DMS53 (cell line): ENCODE measurements around the gene IPP.
"Not testable (repeated sequence)": the region's sequence is repeated elsewhere in the genome, so short reads cannot be mapped to it uniquely, and the experiment has no call there.

Source experiments
- DNase-seq: peaks from one replicate; lab custom pipeline; 2025; lab: John Stamatoyannopoulos, UW

The IPP gene

GRCh38 chr1:45750298-45751038 is at the start of gene IPP:
TSS of gene IPP (minus strand) at chr1:45750653. CDS start at chr1:45746411, 4,242 bp downstream.
- DNase-seq = peak; percentile 99

DNA sequence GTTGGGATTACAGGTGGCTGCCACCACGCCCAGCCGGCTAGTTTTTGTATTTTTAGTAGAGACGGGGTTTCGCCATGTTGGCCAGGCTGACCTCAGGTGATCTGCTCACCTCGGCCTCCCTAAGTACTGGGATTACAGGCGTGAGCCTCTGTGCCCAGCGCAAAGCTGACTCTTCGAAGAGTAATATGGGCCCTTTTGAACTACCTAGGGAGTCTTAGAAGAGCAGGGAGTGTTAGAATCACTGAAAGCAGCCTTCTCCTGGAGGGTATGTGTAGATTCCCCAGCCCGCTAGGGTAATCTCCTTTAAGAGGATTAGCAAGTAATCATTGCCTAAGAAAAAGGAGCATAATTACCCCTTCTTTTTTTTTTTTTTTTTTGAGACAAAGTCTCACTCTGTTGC is 46.5 kb upstream of the IPP start:
- no peak for DNase-seq

DNA sequence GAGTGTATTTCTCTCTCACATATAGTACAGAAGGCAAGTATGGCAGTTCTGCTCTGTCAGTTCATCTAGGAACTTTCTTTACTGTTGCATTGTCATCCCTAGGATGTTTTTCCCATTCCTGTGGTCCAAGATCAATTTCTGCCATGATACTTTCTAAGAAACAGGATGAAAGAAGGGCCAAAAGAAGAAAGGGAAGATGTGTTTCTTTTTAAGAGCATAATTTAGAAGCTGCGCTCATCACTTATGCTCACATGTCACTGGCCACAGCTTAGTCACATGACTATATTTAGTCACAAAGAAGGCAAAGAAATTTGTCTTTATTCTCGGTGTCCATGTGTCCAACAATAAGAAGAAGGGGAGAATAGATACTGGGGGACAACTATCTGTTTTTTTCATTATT is 45.9 kb upstream of the IPP start:
- DNase-seq = no peak

- no peak for DNase-seq
These were observed 43.6 kb upstream of the IPP start for GRCh38 chr1:45793942-45794604.

DNA sequence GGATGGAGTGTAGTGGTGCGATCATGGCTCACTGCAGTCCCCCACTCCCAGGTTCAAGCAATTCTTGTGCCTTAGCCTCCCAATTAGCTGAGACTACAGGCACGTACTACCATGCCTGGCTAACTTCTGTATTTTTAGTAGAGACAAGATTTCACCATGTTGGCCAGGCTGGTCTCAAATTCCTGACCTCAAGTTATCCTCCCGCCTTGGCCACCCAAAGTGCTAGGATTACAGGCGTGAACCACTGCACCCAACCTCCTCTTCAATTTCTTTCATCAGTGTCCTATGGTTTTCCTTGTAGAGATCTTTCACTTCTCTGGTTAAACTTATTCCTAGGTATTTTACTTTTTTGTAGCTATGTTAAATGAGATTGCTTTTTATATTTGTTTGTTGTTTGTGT is 42.3 kb upstream of the IPP start:
- DNase-seq = no peak

- DNase-seq = no peak
These were observed 39.1 kb upstream of the IPP start for GRCh38 chr1:45789601-45790000.

- no peak for DNase-seq
These were observed 37.5 kb upstream of the IPP start for GRCh38 chr1:45787905-45788304.

DNA sequence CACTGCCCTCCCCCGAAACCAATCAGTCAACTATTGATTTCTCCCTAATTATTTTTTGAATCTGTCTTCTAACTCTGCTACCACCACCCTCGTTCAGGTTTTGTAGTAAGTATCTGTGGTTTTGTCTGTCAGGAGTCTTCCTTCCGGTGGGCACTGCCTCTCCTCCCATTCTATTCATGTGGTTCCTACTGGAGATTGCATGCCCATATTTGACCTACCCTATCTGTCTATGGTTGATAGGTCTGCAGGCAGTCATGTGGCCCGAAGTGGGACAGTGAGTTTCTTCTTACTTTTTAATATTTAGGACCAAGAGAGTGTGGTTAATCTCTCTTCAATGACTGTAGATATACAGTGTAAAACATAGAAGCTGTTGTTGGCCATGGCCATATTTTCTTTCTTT is 35.1 kb upstream of the IPP start:
- DNase-seq = no peak

GRCh38 chr1:45775794-45776193 is 25.3 kb upstream of the IPP start:
- DNase-seq = no peak

DNA sequence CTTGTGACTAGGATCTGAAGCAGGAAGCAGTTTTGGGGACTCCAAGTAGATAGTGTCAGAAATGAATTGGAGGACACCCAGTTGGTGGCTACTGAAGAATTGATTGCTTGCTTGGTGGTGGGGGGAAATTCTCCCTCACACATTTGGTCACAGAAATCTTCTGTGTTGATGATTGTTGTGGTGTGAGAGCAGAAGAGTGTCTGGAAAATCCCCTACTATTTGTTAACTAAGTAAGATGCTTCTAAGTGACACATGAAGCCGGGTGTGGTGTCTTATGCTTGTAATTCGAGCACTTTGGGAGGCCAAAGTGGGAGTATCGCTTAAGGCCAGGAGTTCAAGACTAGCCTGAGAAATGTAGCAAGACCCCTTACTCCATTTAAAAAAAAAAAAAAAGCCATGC is 22.5 kb upstream of the IPP start:
- DNase-seq = no peak

GRCh38 chr1:45769261-45769932 is 18.9 kb upstream of the IPP start:
- no peak for DNase-seq

DNA sequence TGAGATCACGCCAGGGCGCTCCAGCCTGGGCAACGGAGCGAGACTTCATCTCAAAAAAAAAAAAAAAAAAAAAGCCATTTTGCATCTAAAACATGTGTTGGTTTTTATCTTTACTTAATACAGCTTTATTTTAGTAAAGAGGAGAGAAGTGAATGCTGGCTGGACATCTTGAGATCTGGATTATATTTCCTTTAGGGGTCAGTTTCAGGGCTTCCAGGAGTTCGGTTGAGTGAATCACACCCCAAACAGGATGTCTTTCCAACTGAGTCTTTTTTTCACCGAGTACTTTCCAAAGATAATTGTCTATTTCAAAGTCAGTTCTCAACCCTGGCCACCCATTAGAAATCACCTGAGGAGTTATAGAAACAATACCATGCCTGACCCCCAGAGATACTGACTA is 16.6 kb upstream of the IPP start:
- no peak for DNase-seq

DNA sequence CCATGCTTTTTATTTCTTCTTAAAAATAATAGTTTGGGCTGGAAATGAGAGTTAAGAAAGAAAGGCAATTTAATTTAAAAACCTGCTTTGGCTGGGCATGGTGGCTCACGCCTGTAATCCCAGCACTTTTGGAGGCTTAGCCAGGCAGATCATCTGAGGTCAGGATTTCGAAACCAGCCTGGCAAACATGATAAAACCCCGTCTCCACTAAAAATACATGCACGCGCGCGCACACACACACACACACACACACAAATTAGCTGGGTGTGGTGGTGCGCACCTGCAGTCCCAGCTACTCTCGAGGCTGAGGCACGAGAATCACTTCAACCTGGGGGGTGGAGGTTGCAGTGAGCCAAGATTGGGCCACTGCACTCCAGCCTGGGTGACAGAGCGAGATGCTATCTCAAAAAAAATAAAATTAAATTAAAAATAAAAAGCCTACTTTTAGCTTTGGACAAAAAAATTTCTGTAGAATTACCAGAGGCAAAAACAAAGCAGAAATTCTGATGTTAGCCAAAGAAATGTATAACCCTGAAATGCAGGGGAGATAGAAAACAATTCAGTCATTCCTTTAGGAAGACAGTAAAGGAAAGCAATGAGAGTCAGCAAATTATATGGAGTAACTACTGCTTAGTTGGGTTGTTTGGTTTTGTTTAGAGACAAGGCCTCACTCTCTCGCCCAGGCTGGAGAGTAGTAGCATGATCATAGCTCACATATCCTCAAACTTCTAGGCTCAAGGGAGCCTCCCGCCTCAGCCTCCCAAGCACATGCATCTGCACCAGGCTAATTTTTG is 15.7 kb upstream of the IPP start:
- no peak for DNase-seq

GRCh38 chr1:45762291-45762690 is 11.8 kb upstream of the IPP start:
- DNase-seq = no peak

DNA sequence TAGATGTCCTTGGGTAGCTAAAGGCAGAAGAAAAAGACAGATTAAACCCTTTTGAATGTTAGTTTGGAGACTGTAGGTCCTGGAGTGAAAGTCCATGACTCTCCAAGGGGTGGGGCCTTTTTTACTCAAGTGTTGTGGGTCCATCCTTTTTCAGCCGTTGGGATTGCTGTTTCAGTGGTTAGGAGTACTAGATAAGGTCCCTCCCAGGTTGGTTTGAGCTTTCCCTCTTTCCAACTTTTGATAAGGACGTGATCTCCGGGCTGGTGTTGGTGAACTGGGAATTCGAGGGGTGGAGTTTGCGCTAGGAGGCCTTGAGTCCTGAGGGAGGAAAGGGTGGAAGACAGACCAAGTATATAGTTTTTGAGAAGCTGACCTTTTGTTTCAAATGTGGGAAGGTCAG is 5.2 kb upstream of the IPP start:
- no peak for DNase-seq

DNA sequence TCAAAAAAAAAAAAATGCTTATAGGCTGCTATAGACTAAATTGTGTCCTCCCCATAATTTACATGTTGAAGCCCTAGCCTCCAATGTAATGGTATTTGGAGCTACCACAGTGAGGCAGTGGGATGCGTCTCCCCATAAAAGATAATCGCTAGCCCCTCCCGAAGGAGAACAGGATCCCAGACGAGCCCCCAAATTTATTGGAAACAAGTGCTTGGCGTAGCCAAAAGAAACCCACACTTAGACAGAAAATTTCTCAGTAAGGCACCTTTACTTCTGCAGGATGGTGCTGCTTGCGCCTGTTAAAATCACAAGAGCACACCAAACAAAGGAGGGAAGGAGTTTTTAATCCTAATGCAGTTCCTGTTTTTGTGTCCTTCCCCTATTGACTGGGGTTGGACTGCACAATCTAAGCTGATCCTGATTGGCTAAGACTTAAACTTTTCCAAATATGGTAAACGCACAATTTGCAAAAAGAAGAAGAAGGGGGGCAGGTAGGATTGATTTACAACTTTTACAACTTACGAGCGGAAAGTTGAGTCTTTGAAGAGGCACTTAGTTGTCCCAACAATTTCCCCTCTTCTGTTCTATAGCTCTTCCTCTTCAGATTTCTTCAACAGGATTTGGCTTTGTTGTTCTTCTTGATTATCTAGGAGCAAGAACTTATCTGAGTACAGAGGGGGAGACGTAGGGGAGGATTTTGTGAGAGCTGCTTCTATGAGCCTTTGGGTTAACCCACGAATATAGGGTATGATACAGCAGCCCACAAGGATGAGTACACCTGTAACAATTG is 3.0 kb upstream of the IPP start:
- peak; percentile 28 for DNase-seq

DNA sequence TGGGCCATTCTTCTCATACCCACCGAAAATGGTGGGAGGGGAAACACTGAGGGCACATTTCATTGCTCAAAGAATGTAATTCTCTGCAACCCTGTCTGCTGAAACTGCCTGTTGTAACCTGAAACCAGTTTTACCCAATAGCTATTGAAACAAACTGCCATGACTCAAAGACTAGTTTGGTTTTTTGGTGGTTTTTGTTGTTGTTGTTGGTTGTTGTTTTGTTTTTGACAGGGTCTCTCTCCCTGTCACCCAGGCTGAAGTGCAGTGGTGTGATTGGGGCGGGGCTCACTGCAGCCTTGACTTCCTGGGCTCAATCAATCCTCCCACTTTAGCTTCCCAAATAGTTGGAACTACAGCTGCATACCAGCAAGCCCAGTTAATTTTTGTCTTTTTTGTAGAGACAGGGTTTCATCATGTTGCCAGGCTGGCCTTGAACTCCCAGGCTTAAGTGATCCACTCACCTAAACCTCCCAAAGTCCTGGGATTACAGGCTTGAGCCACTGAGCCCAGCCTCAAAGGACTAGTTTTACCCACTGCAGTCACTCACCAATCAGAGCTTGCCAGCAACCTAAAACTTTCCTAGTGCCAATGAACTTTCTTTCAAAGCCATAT is 2.1 kb upstream of the IPP start:
- peak; percentile 10 for DNase-seq

GRCh38 chr1:45752014-45752413 is 1.6 kb upstream of the IPP start:
- no peak for DNase-seq

DNA sequence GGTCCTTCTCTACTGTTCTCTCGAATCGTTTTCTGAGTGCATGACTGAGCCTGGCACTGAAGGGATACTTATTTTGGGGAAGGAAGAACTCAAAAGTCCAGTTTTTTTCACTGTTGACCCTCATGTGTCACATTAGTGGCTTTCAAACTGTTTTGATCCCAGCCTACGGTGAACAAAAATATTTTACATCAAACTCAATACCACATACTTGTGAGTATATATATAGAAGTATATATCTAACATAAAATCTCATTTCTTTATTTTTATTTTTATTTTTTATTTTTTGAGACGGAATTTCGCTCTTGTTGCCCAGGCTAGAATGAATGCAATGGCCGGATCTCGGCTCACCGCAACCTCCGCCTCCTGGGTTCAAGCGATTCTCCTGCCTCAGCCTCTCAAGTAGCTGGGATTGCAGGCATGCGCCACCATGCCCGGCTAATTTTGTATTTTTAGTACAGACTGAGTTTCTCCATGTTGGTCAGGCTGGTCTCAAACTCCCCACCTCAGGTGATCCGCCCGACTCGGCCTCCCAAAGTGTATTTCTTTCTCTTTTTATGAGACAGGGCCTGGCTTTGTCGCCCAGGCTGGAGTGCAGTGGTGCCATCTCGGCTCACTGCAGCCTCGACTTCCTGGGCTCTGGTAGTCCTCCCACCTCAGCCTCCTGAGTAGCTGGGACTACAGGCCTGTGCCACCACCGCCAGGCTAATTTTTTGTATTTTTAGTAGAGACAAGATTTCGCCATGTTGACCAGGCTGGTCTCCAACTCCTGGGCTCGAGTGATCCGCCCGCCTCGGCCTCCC is 786 bp upstream of the IPP start:
- DNase-seq = not testable (repeated sequence)

- no peak for DNase-seq
These were observed 3.5 kb downstream of the IPP start for GRCh38 chr1:45746922-45747321.
